Vagina (tissue), 2 donors: ENCODE measurements around the gene TRIM46.

ENCODE experiments used
- POLR2A ChIP-seq, 2 donors: fragments of 450-650 bp; IDR thresholded peaks; one replicate each; pipeline ENCODE4 v1.6.1; 2017; ENCODE audit warnings: antibody characterized with exemption in 2 of 2, mild to moderate bottlenecking in 2 of 2, moderate library complexity in 2 of 2
- POLR2AphosphoS5 ChIP-seq, 2 donors: sonication (generic); formaldehyde crosslinking; IDR thresholded peaks; one replicate each; pipeline ENCODE4 v1.9.0; 2017; ENCODE audit warnings: antibody characterized with exemption in 2 of 2, mild to moderate bottlenecking in 2 of 2, low read depth in 1 of 2; ENCODE audit not compliant: insufficient read depth in 1 of 2
- TF ChIP-seq, protein P1 (sequence below), 3 experiments: fragments of 450-650 bp in 2 of 3; fragments of 200-600 bp in 1 of 3; sonication (generic) in 1 of 3; IDR thresholded peaks; one replicate each; pipeline ENCODE4 v1.5.1; 2017 to 2019; ENCODE audit warnings: antibody characterized with exemption in 3 of 3, mild to moderate bottlenecking in 2 of 3, moderate library complexity in 2 of 3

DNA sequence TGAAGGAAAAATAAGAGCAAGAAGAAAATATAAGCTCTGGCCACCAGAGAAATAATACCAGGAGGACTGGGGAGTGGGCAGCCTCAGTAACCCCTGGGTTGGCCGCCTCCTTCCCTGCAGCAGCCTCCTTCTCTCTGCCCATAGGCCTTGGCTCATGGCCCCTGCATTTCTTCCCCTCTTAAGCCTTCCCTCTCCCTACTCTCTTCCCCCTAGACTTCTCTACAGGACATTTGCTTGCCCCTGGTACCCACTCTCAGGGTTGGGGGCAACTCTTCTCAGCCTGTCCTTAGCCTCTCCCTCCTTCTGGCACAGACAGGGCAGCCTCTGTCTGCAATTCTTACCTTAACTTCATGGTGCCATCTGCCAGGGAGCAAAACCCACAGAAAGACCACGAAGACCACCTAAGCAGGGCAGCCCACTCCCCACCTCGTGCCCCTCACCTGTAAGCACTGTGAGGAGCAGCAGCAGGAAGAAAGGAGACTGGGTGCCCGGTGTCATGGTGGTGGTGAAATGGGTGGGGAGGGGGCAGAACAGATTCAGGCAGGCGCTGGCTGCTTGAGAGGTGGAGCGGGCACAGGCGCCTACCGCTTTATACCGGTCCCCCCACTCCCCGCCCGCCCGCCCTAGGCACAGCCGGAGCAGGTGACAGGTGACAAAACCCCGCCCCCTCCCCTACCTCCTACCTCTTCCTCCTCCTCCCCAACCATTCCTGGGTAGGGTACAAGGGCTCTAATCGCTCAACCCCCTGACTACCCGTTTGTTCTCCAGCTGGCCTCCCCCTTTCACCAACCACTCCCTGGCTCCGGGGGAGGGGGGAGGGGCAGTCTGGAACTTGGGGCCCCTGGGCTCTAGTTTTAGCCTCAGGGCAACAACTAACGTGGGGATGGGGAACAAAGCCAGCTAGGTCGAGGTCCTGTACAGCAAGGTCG is 19.0 kb downstream of the TRIM46 start:
- TF ChIP-seq, protein P1, sequence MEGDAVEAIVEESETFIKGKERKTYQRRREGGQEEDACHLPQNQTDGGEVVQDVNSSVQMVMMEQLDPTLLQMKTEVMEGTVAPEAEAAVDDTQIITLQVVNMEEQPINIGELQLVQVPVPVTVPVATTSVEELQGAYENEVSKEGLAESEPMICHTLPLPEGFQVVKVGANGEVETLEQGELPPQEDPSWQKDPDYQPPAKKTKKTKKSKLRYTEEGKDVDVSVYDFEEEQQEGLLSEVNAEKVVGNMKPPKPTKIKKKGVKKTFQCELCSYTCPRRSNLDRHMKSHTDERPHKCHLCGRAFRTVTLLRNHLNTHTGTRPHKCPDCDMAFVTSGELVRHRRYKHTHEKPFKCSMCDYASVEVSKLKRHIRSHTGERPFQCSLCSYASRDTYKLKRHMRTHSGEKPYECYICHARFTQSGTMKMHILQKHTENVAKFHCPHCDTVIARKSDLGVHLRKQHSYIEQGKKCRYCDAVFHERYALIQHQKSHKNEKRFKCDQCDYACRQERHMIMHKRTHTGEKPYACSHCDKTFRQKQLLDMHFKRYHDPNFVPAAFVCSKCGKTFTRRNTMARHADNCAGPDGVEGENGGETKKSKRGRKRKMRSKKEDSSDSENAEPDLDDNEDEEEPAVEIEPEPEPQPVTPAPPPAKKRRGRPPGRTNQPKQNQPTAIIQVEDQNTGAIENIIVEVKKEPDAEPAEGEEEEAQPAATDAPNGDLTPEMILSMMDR (IDR thresholded peaks at IDR 0.05), result no peak
- TF ChIP-seq POLR2A (IDR thresholded peaks at IDR 0.05) (no peak), POLR2AphosphoS5 (IDR thresholded peaks at IDR 0.05; ENCODE audit: insufficient read depth in 1 of 2, low read depth in 1 of 2) (no peak)
